GM12801 (cell line): ENCODE results near the gene TMEM214.

Experiments used
- CTCF ChIP-seq: IDR thresholded peaks from one replicate; pipeline ENCODE4 v1.5.1; 2011; ENCODE audit warnings: control low read depth; ENCODE audit not compliant: insufficient read length; ENCODE audit errors: extremely low read depth

The TMEM214 gene

DNA sequence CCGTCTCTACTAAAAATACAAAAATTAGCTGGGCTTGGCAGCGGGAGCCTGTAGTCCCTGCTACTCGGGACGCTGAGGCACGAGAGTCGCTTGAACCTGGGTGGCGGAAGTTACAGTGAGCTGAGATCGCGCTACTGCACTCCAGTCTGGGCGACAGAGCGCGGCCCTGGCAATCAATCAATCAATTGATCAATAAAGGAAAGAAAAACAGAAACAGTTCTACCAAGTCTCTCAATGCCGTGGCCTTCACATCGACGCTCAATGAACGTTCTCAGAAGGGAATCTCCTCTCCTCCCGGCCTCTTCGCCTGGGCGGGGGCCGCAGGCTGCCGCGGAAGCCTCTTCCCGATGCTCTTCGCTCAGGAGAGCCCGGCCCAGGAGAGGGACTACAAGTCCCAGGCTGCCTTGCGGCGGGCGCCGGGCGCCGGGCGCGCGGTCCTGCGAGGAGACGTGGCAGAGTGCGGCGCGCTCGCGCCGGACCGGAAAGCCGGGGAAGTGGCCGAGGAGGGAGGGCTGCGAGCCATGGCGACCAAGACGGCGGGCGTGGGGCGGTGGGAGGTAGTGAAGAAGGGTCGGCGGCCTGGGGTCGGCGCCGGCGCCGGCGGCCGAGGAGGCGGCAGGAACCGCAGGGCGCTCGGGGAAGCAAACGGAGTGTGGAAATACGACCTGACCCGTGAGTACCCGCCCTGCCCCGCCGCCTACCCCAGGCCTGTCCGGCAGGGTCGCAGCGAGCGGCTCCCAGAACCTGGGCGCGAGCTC is at the start of gene TMEM214:
TSS of gene TMEM214 (plus strand) at position 471 of the 758 bp plus-strand sequence. CDS start at position 522, 51 bp downstream.
- TF ChIP-seq CTCF: no peak

DNA sequence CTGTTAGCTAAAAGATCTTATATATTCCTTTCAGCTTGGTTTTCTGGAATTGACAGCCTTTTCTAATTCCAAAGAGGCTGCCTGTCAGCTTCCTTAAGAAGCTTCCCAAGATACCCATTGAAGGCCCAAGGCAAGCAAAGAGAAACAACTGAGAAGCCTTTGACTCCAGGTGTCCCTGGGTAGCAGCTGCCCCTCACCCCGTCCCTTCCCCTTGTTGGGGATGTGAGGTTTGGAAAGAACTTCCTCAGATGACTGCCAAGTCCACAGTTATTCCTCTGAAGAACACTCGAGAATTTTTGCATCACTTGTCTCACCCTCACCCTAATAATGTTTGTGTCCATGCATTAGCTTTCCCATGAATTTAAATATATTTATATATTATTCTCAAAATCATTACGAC is 49.0 kb upstream of the TMEM214 start:
- TF ChIP-seq CTCF: no peak

GRCh38 chr2:26985807-26986206 is 47.0 kb upstream of the TMEM214 start:
- TF ChIP-seq CTCF: no peak

DNA sequence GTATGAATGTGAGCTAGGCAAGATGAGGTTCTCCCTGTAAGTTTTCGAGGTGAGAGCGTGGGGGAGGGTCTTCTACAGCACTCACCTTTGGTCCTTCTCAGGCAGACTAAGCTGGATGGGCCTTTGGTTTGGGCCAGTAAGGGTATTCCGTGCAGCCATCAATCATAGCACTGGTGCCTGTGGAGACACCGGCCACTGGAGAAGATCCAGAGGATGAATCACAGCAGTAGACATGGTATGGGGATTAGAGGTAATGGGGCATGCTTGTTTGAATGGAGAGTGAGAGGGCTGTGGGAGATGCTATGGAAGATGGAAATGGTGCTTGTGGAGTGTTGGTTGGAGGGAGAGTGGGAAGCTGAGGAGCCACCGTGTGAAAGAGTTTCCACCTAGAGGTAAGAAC is 46.2 kb upstream of the TMEM214 start:
- TF ChIP-seq CTCF: no peak

DNA sequence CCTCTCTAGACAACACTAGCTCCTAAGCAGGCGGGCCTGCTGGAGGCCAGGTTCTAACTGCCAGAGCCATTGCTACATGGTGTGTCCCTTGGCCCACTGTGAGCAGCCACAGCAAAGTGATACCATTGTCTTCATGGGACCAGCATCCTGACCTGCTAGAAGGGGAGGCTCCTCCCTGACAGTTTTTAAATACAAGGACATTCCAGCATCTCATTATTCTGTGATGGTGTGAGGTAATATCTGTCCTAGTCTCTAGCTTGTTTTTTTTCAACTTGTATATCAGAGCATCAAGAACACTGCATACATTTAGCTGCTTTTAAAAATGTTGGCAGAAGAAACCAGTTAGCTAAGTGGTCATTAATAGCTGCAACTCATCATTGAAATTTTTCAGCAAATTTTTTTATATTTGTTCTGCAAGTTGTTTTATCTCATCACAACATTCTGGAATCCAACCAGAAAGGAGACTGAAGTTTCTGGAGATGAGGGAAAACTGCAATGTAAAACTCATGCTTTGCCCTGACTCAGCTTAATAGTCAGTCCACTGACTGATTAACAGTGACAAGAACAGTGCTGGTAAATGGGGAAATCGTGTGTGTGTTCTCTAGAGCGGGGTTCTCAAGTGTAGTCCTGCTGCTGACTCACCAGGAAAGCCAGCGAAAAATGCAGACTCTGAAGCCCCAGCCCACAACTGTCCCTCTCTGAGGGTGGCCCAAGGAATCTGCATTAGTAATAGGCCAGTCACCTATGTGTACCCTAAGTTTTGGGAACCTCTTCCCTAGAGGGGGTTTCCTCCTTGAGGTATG is 44.5 kb upstream of the TMEM214 start:
- TF ChIP-seq CTCF: no peak

DNA sequence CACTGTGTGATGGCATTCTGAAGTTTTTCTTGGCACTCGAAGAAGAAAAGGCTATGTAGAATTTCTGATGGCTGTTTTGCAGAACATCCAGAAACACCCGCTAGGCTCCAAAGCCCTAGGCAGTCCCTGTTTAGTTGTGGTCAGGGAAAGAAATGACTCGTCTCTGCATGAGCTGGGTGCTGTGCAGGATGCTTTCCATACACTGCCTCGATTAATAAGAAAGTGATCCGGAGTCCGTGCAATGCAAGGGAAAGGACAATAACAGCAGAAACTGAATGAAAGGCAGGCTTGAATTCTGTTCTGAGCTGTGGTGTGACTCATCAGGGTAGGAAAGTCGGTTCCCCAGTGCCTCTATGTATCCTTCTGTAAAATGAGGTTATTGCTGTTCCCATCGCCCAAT is 43.6 kb upstream of the TMEM214 start:
- TF ChIP-seq CTCF: no peak

DNA sequence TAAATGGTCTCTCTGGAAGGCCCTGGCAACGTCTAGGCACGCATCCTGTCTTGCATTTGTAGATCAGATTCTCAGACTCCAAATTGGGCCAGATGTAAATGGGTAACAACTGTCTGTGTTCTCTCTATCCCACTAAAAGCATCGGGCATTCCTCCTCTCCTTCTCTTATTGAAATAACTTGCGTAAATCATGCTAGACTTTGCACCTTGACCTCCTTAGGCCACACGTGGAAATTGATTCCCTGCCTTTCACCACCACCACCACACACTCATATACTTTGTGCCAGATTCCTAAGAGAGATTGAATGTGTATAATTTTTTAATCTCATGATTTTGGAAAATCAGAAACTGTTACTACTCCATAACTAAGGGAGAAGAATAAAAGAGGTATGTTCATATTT is 41.0 kb upstream of the TMEM214 start:
- no peak for TF ChIP-seq CTCF
